ELF-1 (cell line): ENCODE results near the gene ERGIC3.

Experiments
- DNase-seq: peaks from one replicate; pipeline ENCODE4 v3.0.0-alpha.2; 2016; ENCODE audit warnings: low read depth, low spot score

The ERGIC3 gene

GRCh38 chr20:35561268-35561667 is 19.4 kb downstream of the ERGIC3 start:
- peak; percentile 87 for DNase-seq

- no peak for DNase-seq
These were observed 19.8 kb downstream of the ERGIC3 start for GRCh38 chr20:35561671-35562070.

DNA sequence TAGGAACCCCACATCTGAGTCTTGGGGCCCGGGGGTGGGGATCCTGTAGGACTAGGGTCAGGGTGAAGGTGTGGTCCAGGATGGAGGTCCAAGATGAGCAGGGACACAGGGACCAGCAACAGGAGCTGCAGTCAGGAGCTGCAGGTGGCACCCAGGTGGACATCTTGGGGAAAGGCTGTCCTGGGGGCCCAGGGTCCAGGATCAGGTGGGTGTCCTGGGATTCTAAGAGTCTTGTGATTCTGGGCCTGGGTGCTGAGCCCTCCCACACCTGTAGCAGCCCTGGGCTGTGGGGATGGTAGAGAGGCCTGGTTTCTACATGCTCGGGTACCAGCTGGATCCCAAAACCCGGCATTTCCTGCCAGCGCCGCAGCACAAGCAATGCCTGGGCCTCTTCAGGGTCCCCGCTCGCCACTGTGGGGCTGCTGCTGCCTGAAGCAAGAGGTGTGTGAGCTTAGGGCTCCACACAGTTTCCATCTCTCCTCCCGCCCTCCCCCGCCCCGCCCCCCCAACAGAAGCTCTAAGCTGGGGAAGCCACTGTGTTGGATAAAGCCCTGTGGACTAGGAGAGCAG is 20.7 kb downstream of the ERGIC3 start:
- DNase-seq, result no peak

DNA sequence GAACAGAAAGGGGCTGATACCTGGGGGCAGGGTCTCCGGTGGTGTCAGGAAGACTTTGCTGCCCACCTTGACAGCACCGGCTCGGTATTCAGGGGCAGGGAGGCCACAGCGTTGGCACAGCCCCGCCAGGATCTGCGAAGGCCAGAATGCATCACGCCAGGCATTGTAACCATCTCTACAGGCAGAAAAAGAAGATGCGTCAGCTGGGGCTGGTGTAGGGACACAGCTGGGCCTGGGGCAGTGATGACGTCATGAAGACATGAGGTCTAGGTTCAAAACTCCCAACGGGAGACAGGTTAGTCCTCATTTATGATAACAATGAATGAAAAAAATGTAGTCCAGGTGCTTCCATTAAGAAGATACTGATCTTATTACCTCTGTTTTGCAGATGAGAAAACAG is 22.0 kb downstream of the ERGIC3 start:
- no peak for DNase-seq

DNA sequence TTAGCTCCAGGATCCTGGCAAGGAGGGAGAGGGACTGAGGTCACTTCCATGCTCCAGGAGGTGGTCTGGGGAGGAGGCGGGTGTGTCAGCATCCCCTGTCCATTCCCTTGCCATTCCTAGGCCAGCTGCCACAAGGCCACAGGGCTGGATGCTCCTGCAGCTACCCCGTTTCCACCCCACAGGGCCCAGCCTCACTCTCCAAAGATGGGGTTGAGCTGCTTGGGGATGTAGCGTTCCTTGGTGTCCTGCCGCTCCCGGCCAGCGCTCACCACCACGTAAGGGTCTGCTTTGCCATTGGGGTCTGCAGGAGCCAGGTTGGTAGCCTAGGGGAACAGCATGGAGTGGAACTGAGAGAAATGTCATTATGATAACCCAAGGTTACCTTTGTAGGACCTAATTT is 23.0 kb downstream of the ERGIC3 start:
- no peak for DNase-seq

DNA sequence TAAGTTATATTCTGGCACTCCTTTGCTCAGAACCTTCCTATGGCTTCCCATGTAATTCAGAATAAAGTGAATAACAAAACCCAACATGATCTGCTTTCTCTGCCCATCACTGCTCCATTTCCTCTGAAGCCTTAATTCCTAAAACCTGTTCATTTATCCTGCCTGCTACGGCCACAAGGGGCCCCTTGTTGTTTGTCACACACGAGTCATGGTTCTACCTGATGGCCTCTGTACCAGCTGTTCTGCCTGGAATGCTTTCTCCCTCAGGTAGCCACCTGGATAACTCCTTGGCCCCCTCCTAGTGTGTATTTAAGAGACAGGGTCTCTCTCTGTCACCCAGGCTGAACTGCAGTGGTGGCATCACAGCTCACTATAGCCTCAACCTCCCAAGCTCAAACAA is 26.8 kb downstream of the ERGIC3 start:
- DNase-seq, result peak; percentile 39

DNA sequence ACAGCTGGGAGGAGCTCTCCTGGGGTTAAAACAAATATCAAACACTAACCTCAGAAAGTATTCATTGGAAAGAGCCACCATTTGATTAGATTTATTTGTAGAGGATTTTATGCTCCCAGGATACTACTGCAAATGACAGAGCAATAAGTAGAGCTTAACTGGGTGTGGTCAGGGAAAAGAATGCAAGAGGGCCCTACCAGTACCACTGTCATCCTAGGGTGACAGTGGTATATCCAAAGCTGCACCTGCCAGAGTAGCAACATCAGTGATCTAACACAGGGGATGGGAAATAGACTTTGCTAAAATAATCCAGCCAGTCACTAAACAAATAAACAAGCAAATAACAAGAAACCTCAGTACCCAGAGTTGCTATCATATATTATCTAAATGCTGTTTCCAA is 29.7 kb downstream of the ERGIC3 start:
- no peak for DNase-seq

- no peak for DNase-seq
These were observed 31.0 kb downstream of the ERGIC3 start for GRCh38 chr20:35572838-35573237.

- DNase-seq, result no peak
These were observed 34.1 kb downstream of the ERGIC3 start for GRCh38 chr20:35575958-35576357.

- DNase-seq, result no peak
These were observed 34.9 kb downstream of the ERGIC3 start for GRCh38 chr20:35576816-35577215.

- no peak for DNase-seq
These were observed 36.6 kb downstream of the ERGIC3 start for GRCh38 chr20:35578469-35578868.

- DNase-seq, result no peak
These were observed 37.3 kb downstream of the ERGIC3 start for GRCh38 chr20:35579196-35579595.

GRCh38 chr20:35582131-35582530 is 40.3 kb downstream of the ERGIC3 start:
- DNase-seq, result no peak

- DNase-seq, result no peak
These were observed 41.0 kb downstream of the ERGIC3 start for GRCh38 chr20:35582741-35583404.

DNA sequence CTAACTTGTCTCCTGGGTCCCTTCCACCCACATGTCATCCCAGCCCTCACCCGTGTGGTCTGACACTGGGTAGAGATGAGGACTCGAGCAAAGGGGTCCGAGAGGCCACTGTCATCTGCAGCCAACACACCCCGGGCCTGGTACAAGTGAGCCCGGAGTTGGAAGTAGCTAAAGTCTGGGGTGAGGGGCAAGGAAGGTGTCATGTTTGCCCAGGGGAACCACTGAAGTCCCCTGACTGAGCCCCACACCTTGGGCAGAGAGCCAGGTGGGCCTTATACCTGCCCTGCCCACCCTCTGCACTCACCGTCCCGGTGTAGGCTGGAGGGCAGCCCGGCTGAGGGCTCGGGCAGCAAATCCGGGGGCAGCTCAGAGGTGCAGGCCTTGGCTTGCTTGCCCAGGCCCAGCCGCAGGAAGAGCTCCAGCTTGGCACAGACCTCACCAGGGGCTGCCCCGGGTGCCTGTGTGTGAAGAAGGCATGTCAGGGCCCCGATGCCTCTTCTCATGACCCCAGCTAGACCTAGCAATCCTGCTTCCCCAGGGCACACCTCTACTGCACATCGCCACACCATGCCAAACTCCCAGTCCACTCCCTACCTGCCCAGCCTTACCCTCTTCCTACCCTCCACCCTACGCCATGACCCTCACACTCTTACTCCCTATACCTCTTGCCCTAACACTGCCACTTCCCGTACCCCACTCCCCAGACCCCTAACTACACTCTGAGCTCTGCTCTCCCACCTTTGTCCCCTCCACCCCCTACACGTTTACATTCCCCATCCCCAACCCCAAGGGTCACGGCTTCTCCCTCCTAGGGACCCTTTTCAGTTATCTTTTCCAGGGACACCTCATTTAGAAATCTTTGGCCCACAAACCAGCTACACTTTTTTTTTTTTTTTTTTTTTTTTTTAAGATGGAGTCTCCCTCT is 42.0 kb downstream of the ERGIC3 start:
- DNase-seq, result no peak

DNA sequence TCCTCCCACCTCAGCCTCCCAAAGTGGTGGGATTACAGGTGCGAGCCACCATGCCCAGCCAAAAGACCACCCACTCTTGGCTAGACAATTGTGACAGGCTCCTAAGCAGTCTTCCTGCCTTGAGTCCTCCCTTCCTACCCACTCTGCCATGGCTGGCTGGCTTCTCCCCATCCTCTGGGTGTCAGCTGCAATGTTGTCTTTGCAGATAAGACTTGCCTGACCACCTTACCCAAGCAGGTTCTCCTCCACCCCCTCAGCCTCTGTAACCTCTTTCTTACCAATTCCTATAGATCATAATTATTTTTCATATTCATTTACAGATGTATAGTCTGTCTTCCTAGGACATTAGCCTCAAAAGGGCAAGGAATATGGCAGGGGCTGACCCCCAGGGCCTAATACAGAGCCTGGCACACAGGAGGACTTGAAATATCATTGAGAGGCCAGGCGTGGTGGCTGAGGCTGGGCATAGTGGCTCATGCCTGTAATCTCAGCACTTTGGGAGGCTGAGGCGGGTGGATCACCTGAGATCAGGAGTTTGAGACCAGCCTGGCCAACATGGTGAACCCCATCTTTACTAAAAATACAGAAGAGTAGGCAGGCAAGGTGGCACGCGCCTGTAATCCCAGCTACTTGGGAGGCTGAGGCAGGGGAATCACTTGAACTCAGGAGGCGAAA is 45.0 kb downstream of the ERGIC3 start:
- DNase-seq, result no peak

- no peak for DNase-seq
These were observed 45.6 kb downstream of the ERGIC3 start for GRCh38 chr20:35587436-35587835.

DNA sequence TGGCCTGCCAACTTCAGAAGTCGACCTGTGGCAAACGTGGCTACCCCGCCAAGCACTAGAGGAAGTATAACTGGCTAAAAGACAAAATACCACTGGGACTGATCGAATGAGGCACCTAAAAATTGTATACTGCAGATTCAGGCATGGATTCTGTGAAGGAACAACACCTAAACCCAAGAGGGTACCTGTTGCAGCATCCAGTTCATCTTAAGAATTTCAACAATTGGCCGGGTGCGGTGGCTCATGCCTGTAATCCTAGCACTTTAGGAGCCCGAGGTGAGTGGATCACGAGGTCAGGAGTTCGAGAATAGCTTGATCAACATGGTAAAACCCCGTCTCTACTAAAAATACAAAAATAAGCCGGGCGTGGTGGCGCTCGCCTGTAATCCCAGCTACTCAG is 46.5 kb downstream of the ERGIC3 start:
- DNase-seq, result no peak

GRCh38 chr20:35592339-35592974 is 50.6 kb downstream of the ERGIC3 start:
- no peak for DNase-seq

DNA sequence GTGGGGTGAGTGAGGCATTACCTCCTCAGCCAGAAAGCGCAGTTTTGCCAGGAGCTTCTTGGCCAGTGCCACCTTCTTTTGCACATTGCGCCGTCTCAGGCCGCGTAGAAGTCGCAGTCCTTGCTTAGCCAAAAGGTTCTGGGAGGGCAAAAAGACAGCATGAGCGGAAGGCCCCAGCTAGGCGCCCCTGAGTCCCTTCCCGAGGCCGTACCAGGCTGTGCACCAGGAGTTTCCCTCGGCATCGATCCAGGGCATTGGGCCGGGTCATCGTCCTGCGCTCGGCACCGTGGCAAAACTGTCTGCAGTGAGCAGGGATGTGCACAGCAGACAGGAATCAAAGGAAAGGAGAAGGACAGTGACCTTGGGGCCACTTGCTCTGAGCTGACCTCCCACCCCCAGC is 53.6 kb downstream of the ERGIC3 start:
- no peak for DNase-seq

DNA sequence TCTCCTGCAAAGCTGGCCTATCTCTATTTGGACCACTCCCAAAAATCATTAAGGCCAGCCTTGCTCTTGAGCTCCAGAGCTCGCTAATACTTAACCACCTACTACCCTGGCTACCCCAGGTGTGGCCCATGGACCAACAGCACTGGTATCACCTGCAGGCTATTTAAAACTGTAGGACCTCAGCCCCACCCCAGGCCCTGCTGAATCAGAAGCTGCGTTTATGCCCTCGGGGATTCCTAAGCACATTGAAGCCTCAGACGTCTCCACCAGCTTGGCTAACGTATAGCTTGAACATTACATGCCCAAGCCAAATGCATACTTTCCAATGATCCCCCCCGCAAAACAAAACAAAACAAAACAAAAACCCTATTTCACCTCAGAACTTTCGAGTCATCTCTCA is 54.0 kb downstream of the ERGIC3 start:
- DNase-seq, result no peak

- no peak for DNase-seq
These were observed 55.3 kb downstream of the ERGIC3 start for GRCh38 chr20:35597186-35597585.
